ENCODE results near the gene TIMMDC1.
A peak's percentile ranks its signal among the peaks of the same experiment; 100 is the strongest.
"Not testable (repeated sequence)": the region's sequence is repeated elsewhere in the genome, so short reads cannot be mapped to it uniquely, and the experiment has no call there.

The TIMMDC1 gene

GRCh38 chr3:119557192-119557876 lies 59.0 kb downstream of the TIMMDC1 start:
- no peak for DNase-seq (ENCODE audit: low spot score)

- no peak for DNase-seq (ENCODE audit: low spot score)
These were observed 59.5 kb downstream of the TIMMDC1 start for GRCh38 chr3:119557877-119558269.

GRCh38 chr3:119558626-119559317 lies 60.4 kb downstream of the TIMMDC1 start:
- DNase-seq (ENCODE audit: low spot score) = no peak

GRCh38 chr3:119559441-119559963 lies 61.2 kb downstream of the TIMMDC1 start, which contains the start of gene CD80:
TSS of gene CD80 (minus strand) at chr3:119559614. CDS start at chr3:119557728, 1,886 bp downstream.
- peak; percentile 71 for DNase-seq (ENCODE audit: low spot score)

GRCh38 chr3:119560160-119560559 lies 61.8 kb downstream of the TIMMDC1 start:
- DNase-seq (ENCODE audit: low spot score) = no peak

- peak; percentile 22 for DNase-seq (ENCODE audit: low spot score)
These were observed 64.1 kb downstream of the TIMMDC1 start for GRCh38 chr3:119562307-119562961.

- DNase-seq (ENCODE audit: low spot score) = not testable (repeated sequence)
These were observed 65.0 kb downstream of the TIMMDC1 start for GRCh38 chr3:119563334-119563733.

GRCh38 chr3:119569156-119569555 lies 70.8 kb downstream of the TIMMDC1 start:
- DNase-seq (ENCODE audit: low spot score) = no peak

- DNase-seq (ENCODE audit: low spot score) = no peak
These were observed 71.9 kb downstream of the TIMMDC1 start for GRCh38 chr3:119570229-119570628.

- no peak for DNase-seq (ENCODE audit: low spot score)
These were observed 72.9 kb downstream of the TIMMDC1 start for GRCh38 chr3:119571230-119571629.

- DNase-seq (ENCODE audit: low spot score) = no peak
These were observed 73.3 kb downstream of the TIMMDC1 start for GRCh38 chr3:119571688-119572087.

Measured in HuH-7 (cell line).